ENCODE measurements around the gene MYO7A.

- TF ChIP-seq, protein P1, sequence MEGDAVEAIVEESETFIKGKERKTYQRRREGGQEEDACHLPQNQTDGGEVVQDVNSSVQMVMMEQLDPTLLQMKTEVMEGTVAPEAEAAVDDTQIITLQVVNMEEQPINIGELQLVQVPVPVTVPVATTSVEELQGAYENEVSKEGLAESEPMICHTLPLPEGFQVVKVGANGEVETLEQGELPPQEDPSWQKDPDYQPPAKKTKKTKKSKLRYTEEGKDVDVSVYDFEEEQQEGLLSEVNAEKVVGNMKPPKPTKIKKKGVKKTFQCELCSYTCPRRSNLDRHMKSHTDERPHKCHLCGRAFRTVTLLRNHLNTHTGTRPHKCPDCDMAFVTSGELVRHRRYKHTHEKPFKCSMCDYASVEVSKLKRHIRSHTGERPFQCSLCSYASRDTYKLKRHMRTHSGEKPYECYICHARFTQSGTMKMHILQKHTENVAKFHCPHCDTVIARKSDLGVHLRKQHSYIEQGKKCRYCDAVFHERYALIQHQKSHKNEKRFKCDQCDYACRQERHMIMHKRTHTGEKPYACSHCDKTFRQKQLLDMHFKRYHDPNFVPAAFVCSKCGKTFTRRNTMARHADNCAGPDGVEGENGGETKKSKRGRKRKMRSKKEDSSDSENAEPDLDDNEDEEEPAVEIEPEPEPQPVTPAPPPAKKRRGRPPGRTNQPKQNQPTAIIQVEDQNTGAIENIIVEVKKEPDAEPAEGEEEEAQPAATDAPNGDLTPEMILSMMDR (IDR thresholded peaks at IDR 0.05; ENCODE audit: low read length) = no peak
- TF ChIP-seq EZH2 (IDR thresholded peaks at IDR 0.05; ENCODE audit: borderline replicate concordance, low read length) = no peak
Observed at GRCh38 chr11:77230878-77231605, 103.0 kb downstream of the MYO7A start.

All from OCI-LY1 (cell line).